Kidney capillary endothelial cell (primary cell): ENCODE measurements around the gene THSD4.
A peak's percentile ranks its signal among the peaks of the same experiment; 100 is the strongest.
"Not testable (repeated sequence)": the region's sequence is repeated elsewhere in the genome, so short reads cannot be mapped to it uniquely, and the experiment has no call there.

Experiments used
- DNase-seq: peaks from one replicate; pipeline ENCODE4 v3.0.0-alpha.2; 2018; ENCODE audit warnings: low spot score

THSD4 gene

GRCh38 chr15:71261418-71261817, 146.1 kb downstream of the THSD4 start:
- no peak for DNase-seq

GRCh38 chr15:71261909-71262308, 146.6 kb downstream of the THSD4 start:
- no peak for DNase-seq

GRCh38 chr15:71262599-71262998, 147.3 kb downstream of the THSD4 start:
- no peak for DNase-seq

- DNase-seq = not testable (repeated sequence)
Measured at GRCh38 chr15:71265606-71266005, 150.3 kb downstream of the THSD4 start.

GRCh38 chr15:71271327-71271726, 156.1 kb downstream of the THSD4 start:
- DNase-seq = no peak

GRCh38 chr15:71272932-71273331, 157.7 kb downstream of the THSD4 start:
- no peak for DNase-seq

GRCh38 chr15:71273731-71274447, 158.6 kb downstream of the THSD4 start:
- DNase-seq = no peak

- DNase-seq = no peak
Measured at GRCh38 chr15:71274448-71274798, 159.2 kb downstream of the THSD4 start.

GRCh38 chr15:71275098-71275497, 159.8 kb downstream of the THSD4 start:
- DNase-seq = peak; percentile 47

- DNase-seq = no peak
Measured at GRCh38 chr15:71275566-71276335, 160.5 kb downstream of the THSD4 start.

GRCh38 chr15:71276336-71276665, 161.0 kb downstream of the THSD4 start:
- no peak for DNase-seq

GRCh38 chr15:71278989-71279756, 163.9 kb downstream of the THSD4 start:
- DNase-seq = no peak

- no peak for DNase-seq
Measured at GRCh38 chr15:71279757-71280141, 164.5 kb downstream of the THSD4 start.

- no peak for DNase-seq
Measured at GRCh38 chr15:71280206-71280605, 164.9 kb downstream of the THSD4 start.

GRCh38 chr15:71281256-71281655, 166.0 kb downstream of the THSD4 start:
- DNase-seq = no peak

GRCh38 chr15:71282076-71282475, 166.8 kb downstream of the THSD4 start:
- no peak for DNase-seq

GRCh38 chr15:71288348-71288955, 173.2 kb downstream of the THSD4 start:
- DNase-seq = no peak

GRCh38 chr15:71290002-71290401, 174.7 kb downstream of the THSD4 start:
- no peak for DNase-seq

GRCh38 chr15:71290881-71291635, 175.8 kb downstream of the THSD4 start:
- DNase-seq = no peak

GRCh38 chr15:71291723-71292122, 176.5 kb downstream of the THSD4 start:
- no peak for DNase-seq

- DNase-seq = no peak
Measured at GRCh38 chr15:71293723-71294122, 178.5 kb downstream of the THSD4 start.
